ENCODE data around the gene PTPRK.

Gene PTPRK

DNA sequence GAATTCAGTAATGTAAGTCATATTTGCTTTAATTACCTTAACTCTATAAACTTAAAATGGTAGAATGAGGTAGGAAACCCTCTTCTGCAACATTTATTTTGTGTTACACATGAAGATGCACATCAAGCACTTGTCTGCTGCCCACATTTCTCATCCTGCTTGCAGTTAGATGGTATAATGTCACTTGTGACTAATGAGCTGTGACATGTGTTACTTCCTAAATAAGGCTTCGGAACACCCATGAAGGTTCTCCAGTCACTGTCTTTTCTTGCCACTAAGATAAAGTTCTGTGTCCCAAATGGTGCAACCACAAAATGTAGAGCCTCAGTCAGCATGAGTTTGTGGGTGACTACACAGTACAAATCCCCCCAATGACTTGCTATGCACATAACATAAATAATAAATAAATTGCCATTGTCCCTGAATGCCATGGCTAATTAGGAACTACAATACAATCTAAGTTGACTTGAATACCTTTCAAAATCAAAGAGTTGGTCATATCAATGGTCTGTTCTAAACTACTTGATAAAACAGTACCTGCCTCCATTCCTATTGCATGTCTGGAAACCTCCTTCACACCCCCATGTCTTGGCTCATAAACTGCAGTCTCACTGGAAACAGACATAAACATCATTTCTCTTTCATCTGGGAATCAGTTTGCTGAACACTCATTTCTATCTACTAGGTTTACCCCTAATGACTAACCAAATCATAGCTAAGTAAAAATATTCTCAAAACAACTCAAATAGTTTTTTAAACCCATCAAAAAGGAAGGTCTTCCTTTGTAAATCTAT is 157.2 kb downstream of the PTPRK start:
- no peaks in the 10 kb centered on the region for H3K27me3 ChIP-seq (ENCODE audit: control insufficient read depth, insufficient read depth, low read length)
- H3K9ac ChIP-seq (ENCODE audit: low read length), result no peak overlapping the region
- H3K4me1 ChIP-seq (ENCODE audit: control insufficient read depth, insufficient read depth, low read length), result no peaks in the 10 kb centered on the region; the same call in 1 of the 2 replicates
- no peak overlapping the region for H3K27ac ChIP-seq (ENCODE audit: low read depth, low read length)
- no peaks in the 10 kb centered on the region for H3K9me3 ChIP-seq (ENCODE audit: control insufficient read depth, insufficient read depth, low read depth, low read length)
- no peak overlapping the region for H3K4me3 ChIP-seq (ENCODE audit: low read depth, low read length)
- H3K36me3 ChIP-seq (ENCODE audit: control insufficient read depth, insufficient read depth, low read length), result no peaks in the 10 kb centered on the region

DNA sequence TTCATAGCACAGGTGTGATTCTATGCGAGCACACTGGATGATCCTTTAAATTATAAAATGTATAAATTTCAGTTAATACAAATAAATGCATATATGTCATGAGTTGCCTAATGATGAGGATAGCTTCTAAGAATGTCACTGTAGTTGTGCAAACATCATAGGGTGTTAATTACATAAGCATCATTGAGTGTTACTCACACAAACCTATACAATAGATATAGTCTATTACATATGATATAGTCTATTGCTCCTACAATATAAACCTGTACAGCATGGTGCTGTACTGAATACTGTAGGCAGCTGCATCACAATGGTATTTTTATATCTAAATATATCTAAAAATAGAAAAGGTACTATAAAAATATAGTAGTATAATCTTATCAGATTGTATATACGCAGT is 159.0 kb downstream of the PTPRK start:
- Histone ChIP-seq H3K9me3 (ENCODE audit: control insufficient read depth, insufficient read depth, low read depth, low read length) (no peaks in the 10 kb centered on the region), H3K9ac (ENCODE audit: low read length) (no peak overlapping the region), H3K27me3 (ENCODE audit: control insufficient read depth, insufficient read depth, low read length) (no peaks in the 10 kb centered on the region), H3K4me1 (ENCODE audit: control insufficient read depth, insufficient read depth, low read length) (peaks cover under 1% of the 10 kb centered on the region; the same call in 1 of the 2 replicates), H3K27ac (ENCODE audit: low read depth, low read length) (no peak overlapping the region), H3K4me3 (ENCODE audit: low read depth, low read length) (no peak overlapping the region), H3K36me3 (ENCODE audit: control insufficient read depth, insufficient read depth, low read length) (no peaks in the 10 kb centered on the region)

DNA sequence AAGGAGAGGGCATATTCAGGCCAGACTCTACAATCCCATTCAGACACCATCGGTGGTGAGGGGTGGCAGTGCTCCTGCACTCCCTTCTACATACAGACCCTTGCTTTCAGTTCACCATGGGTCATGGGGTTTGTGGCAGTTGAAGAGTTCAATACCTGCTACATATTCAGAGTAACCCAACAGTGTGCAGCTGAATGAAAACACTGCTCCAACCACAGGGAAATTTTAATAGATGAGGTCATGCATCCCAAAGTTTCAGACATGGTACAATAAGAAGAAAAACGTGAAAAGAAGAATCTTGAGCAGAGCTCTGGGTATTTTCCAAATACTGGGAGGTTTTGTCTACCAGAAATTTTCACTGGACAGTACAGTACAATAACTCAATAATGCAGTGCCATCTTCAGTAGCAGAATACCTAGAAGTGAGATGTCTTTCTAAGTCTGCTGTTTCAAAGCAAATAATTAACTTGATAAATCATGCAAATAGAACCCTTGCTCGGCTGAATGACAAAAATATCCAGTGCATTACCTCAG is 162.1 kb downstream of the PTPRK start:
- no peaks in the 10 kb centered on the region for H3K9me3 ChIP-seq (ENCODE audit: control insufficient read depth, insufficient read depth, low read depth, low read length)
- no peak overlapping the region for H3K9ac ChIP-seq (ENCODE audit: low read length)
- H3K36me3 ChIP-seq (ENCODE audit: control insufficient read depth, insufficient read depth, low read length), result no peaks in the 10 kb centered on the region
- H3K27ac ChIP-seq (ENCODE audit: low read depth, low read length), result no peak overlapping the region
- H3K4me1 ChIP-seq (ENCODE audit: control insufficient read depth, insufficient read depth, low read length), result peaks cover 7% of the 10 kb centered on the region; the same call in 1 of the 2 replicates
- no peaks in the 10 kb centered on the region for H3K27me3 ChIP-seq (ENCODE audit: control insufficient read depth, insufficient read depth, low read length)
- no peak overlapping the region for H3K4me3 ChIP-seq (ENCODE audit: low read depth, low read length)

DNA sequence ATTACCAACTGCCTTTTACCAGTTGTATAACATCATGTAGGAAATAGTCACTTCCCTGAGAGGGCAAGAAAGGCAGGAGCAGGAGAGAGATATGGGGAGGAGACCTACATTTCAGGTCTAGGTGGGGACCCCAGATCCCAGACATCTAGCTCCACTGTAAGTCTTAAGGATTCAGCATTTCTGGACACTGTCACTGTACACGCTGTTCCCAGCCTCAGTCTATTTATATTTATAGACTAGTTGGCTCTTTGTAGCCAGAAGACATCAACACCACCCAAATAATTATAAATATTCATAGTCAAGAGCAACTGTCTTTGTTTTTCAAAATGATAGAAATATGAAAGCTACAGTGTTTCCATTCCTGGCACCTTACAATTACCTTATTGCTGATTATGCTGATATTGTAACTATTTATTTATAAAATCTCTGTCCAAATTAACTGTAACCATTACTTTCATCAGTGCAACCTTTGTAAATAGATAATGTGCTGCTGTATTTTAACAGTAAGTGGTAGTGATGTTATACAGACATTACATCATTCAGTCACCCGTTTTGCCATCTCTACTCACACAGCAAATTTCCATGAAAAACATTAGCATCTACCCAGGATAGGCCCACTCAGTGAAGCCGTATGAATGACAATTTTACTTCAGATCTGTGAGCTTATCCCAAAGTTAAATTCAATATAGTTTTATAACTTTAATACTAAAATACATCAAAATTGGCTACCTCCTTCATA is 162.8 kb downstream of the PTPRK start:
- Histone ChIP-seq H3K36me3 (ENCODE audit: control insufficient read depth, insufficient read depth, low read length) (no peaks in the 10 kb centered on the region), H3K4me3 (ENCODE audit: low read depth, low read length) (no peak overlapping the region), H3K9ac (ENCODE audit: low read length) (no peak overlapping the region), H3K27me3 (ENCODE audit: control insufficient read depth, insufficient read depth, low read length) (no peaks in the 10 kb centered on the region), H3K9me3 (ENCODE audit: control insufficient read depth, insufficient read depth, low read depth, low read length) (no peaks in the 10 kb centered on the region), H3K27ac (ENCODE audit: low read depth, low read length) (no peak overlapping the region), H3K4me1 (ENCODE audit: control insufficient read depth, insufficient read depth, low read length) (peaks cover 7% of the 10 kb centered on the region; the same call in 1 of the 2 replicates)

DNA sequence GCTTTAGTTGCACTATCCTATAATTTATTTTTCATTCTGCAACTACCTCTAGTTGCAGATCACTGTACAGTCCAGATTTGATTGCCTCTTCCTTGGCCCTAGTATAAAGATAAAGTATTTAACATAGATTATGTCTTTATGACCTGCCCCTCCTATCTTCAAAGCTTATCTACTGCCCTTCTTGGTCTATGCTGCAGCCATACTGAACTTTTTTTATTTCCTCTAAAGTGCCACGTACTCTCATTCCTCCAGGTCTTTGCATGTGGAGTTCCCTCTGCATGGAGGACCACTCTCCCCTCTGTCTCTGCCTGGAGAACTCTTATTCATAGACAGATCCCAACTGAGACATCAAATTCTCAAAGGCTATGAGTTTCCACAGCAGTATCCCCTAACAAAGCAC is 168.0 kb downstream of the PTPRK start:
- Histone ChIP-seq H3K9me3 (ENCODE audit: control insufficient read depth, insufficient read depth, low read depth, low read length) (no peaks in the 10 kb centered on the region), H3K27ac (ENCODE audit: low read depth, low read length) (no peak overlapping the region), H3K4me3 (ENCODE audit: low read depth, low read length) (no peak overlapping the region), H3K9ac (ENCODE audit: low read length) (no peak overlapping the region), H3K4me1 (ENCODE audit: control insufficient read depth, insufficient read depth, low read length) (peaks cover 7% of the 10 kb centered on the region; the same call in 1 of the 2 replicates), H3K27me3 (ENCODE audit: control insufficient read depth, insufficient read depth, low read length) (no peaks in the 10 kb centered on the region), H3K36me3 (ENCODE audit: control insufficient read depth, insufficient read depth, low read length) (no peaks in the 10 kb centered on the region)

DNA sequence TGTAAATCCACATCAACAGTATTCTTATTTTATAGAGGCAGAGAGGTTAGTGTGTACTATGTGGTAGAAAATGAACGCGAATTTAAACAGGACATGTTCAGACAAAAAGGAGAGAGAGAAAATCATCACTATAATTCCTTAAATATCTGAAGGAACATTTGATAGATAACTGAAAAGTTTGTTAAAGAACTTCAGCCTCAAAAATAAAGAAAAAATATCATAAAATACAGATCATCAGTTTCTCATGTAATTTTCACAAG is 169.2 kb downstream of the PTPRK start:
- no peaks in the 10 kb centered on the region for H3K36me3 ChIP-seq (ENCODE audit: control insufficient read depth, insufficient read depth, low read length)
- no peaks in the 10 kb centered on the region for H3K9me3 ChIP-seq (ENCODE audit: control insufficient read depth, insufficient read depth, low read depth, low read length)
- H3K4me3 ChIP-seq (ENCODE audit: low read depth, low read length), result no peak overlapping the region
- no peak overlapping the region for H3K9ac ChIP-seq (ENCODE audit: low read length)
- H3K27me3 ChIP-seq (ENCODE audit: control insufficient read depth, insufficient read depth, low read length), result no peaks in the 10 kb centered on the region
- no peak overlapping the region for H3K27ac ChIP-seq (ENCODE audit: low read depth, low read length)
- H3K4me1 ChIP-seq (ENCODE audit: control insufficient read depth, insufficient read depth, low read length), result peaks cover 5% of the 10 kb centered on the region; the same call in 1 of the 2 replicates

DNA sequence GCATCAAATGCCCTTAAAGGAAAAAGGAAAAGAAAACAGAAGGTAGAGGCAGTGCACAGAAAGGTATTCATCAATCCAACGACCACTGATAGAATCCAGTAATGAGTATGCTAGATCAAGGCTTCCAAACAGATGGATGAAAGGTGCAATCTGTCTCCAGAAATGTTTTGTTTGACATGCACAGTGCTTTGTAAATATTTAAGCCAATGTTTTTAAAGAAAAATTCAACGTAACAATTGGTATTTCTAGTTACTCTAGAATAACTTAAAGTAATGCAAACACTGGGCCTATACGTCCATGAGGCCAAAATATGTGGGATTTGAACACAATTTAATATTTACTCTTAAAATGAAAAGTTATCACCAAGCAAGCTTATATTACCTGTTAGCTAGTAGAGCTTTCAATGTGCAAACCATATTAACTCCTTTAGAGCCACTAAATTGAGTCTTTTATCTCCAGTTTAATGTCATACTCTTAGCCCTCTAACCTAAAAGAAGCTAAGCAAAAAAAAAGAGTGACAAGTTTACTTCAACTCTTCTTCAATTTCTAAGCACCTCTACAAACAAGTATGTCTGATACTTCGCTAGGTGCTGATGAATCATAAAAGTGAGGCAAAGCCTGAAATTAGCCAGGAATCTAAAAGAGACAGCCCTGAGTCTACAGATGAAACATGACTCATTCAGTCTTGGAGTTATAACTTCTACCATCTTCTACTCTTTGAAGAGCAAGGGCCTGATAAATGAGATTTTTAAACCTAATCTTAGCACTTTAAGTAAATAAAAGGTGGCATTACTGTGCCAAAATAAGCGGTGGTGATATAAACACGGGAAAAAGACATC is 169.8 kb downstream of the PTPRK start:
- no peaks in the 10 kb centered on the region for H3K27me3 ChIP-seq (ENCODE audit: control insufficient read depth, insufficient read depth, low read length)
- no peak overlapping the region for H3K9ac ChIP-seq (ENCODE audit: low read length)
- H3K9me3 ChIP-seq (ENCODE audit: control insufficient read depth, insufficient read depth, low read depth, low read length), result no peaks in the 10 kb centered on the region
- no peaks in the 10 kb centered on the region for H3K36me3 ChIP-seq (ENCODE audit: control insufficient read depth, insufficient read depth, low read length)
- no peak overlapping the region for H3K27ac ChIP-seq (ENCODE audit: low read depth, low read length)
- H3K4me1 ChIP-seq (ENCODE audit: control insufficient read depth, insufficient read depth, low read length), result no peaks in the 10 kb centered on the region
- H3K4me3 ChIP-seq (ENCODE audit: low read depth, low read length), result no peak overlapping the region

DNA sequence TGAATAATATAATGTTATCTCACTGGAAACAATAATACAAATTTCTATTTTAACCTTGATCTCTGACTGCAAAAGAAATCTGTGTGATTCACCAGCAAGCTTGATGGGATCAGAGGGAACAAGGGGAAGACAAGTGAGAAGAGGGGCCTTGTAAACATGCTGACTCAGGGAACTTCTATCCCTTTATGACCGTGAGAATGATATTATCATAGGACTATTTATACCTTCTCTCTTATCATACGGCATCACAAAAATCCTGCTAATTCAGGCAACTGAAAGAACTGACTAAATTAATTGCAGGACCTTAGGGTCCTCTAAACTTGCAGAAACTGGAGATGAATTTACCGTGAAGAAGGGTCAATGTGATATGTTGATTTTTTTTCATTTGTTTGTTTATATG is 173.3 kb downstream of the PTPRK start:
- no peak overlapping the region for H3K4me3 ChIP-seq (ENCODE audit: low read depth, low read length)
- no peaks in the 10 kb centered on the region for H3K36me3 ChIP-seq (ENCODE audit: control insufficient read depth, insufficient read depth, low read length)
- no peak overlapping the region for H3K9ac ChIP-seq (ENCODE audit: low read length)
- H3K27ac ChIP-seq (ENCODE audit: low read depth, low read length), result no peak overlapping the region
- H3K27me3 ChIP-seq (ENCODE audit: control insufficient read depth, insufficient read depth, low read length), result no peaks in the 10 kb centered on the region
- no peaks in the 10 kb centered on the region for H3K9me3 ChIP-seq (ENCODE audit: control insufficient read depth, insufficient read depth, low read depth, low read length)
- no peaks in the 10 kb centered on the region for H3K4me1 ChIP-seq (ENCODE audit: control insufficient read depth, insufficient read depth, low read length)

DNA sequence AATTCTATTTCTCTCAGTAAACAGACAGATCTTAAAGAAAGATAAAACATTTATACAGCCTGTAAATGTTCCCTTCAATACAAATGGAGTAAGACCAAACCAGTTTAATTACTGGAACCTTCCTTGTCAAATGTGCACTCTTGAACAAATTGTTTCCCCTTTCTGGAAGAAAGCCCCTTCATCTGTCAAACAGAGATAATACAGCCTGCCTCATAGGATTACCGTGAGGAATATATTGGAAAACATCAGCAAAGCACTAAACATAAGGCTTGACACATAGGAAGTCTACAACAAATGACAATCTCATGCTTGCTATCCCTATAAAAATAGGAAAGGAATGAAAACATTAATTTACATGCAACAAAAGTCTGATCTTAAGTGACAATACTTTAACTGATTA is 173.8 kb downstream of the PTPRK start:
- H3K27ac ChIP-seq (ENCODE audit: low read depth, low read length), result no peak overlapping the region
- H3K27me3 ChIP-seq (ENCODE audit: control insufficient read depth, insufficient read depth, low read length), result no peaks in the 10 kb centered on the region
- H3K9me3 ChIP-seq (ENCODE audit: control insufficient read depth, insufficient read depth, low read depth, low read length), result no peaks in the 10 kb centered on the region
- no peak overlapping the region for H3K4me3 ChIP-seq (ENCODE audit: low read depth, low read length)
- H3K36me3 ChIP-seq (ENCODE audit: control insufficient read depth, insufficient read depth, low read length), result no peaks in the 10 kb centered on the region
- no peak overlapping the region for H3K9ac ChIP-seq (ENCODE audit: low read length)
- no peaks in the 10 kb centered on the region for H3K4me1 ChIP-seq (ENCODE audit: control insufficient read depth, insufficient read depth, low read length)

DNA sequence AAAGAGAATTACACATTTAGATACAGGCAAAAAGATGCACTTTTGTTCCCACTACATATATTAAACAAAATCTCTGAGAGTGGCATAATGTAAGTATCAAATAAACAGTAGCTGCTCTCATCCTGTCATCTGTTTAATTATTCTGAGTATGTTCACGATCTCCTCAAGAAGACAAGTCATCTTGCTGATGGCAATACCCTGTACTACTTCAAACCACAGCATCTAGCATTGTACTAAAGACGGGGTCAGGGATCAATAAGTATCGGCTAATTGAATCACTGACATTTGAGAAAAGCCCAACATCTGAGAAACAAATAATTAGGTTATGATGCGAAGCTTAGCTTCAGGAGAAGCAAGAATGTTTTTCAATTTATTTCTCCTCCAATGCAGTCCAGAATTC is 175.1 kb downstream of the PTPRK start:
- no peaks in the 10 kb centered on the region for H3K9me3 ChIP-seq (ENCODE audit: control insufficient read depth, insufficient read depth, low read depth, low read length)
- no peaks in the 10 kb centered on the region for H3K36me3 ChIP-seq (ENCODE audit: control insufficient read depth, insufficient read depth, low read length)
- H3K4me1 ChIP-seq (ENCODE audit: control insufficient read depth, insufficient read depth, low read length), result no peaks in the 10 kb centered on the region
- no peaks in the 10 kb centered on the region for H3K27me3 ChIP-seq (ENCODE audit: control insufficient read depth, insufficient read depth, low read length)
- H3K27ac ChIP-seq (ENCODE audit: low read depth, low read length), result no peak overlapping the region
- no peak overlapping the region for H3K9ac ChIP-seq (ENCODE audit: low read length)
- H3K4me3 ChIP-seq (ENCODE audit: low read depth, low read length), result no peak overlapping the region

DNA sequence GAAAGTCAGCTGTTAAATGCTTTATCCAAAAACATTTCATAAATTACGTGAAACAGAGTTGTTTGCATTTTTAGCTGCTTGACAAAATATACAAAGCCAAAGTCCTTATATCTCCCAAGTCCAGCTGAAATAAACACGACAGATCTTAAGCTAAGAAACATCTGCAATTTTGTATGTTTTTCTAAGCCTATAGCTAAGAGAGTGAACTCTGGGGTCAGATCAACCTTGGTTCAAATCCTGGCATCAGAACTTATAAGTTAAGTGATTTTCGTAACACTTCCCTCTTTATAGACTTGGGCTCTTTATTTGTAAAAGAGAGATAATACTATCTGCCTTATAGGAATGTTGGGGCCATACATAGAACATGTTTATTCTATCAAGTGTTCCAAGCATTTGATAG is 176.7 kb downstream of the PTPRK start:
- Histone ChIP-seq H3K27ac (ENCODE audit: low read depth, low read length) (no peak overlapping the region), H3K9me3 (ENCODE audit: control insufficient read depth, insufficient read depth, low read depth, low read length) (no peaks in the 10 kb centered on the region), H3K9ac (ENCODE audit: low read length) (no peak overlapping the region), H3K4me3 (ENCODE audit: low read depth, low read length) (no peak overlapping the region), H3K36me3 (ENCODE audit: control insufficient read depth, insufficient read depth, low read length) (no peaks in the 10 kb centered on the region), H3K27me3 (ENCODE audit: control insufficient read depth, insufficient read depth, low read length) (no peaks in the 10 kb centered on the region), H3K4me1 (ENCODE audit: control insufficient read depth, insufficient read depth, low read length) (no peaks in the 10 kb centered on the region)

Measured in HUES6 (cell line).